HG03045 (cell line): ENCODE measurements around the gene LRRC15.

Source experiments
- ATAC-seq: cut with Tn5 transposase; IDR thresholded peaks from one replicate; pipeline ENCODE4 v1.9.1; 2021; ENCODE audit warnings: mild to moderate bottlenecking, moderate library complexity; ENCODE audit not compliant: unreplicated experiment

Gene LRRC15

DNA sequence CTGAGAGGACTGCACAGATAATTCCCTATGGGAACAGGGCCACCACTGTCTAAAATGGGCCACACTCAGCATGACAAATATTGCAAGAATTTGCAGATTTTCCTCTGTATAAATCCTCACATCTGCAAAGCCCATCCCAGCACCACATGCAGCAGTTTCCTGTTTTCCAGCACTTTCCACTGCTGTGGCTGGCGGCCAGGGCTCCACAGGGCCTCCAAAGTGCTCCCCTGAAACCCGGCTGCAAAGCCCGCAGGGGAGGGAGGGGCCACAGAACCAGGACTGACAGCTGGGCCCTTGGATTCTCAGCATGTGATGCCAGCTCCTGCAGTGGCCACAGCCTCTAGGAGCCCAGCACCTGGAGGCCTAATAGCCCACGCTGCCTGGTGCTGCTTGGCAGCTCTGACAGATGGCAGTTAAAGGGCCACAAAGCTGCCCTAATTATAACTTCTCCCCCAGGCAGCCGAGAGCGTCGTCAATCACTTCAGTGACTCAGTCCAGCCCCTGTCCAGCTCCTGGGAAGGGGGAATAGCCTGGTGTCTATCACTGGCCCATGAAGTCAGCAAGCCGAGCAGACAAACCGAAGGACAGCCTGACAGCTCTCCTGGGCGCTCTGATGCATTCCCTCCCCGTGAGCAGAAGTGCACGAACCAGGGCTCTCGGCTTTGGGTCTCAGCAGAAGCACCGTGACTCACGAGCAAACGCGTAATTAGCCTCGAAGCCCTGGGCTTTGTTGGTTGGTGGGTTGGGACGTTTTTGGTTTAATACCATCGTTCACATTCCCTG is 4.7 kb downstream of the LRRC15 start:
- ATAC-seq: no peak

DNA sequence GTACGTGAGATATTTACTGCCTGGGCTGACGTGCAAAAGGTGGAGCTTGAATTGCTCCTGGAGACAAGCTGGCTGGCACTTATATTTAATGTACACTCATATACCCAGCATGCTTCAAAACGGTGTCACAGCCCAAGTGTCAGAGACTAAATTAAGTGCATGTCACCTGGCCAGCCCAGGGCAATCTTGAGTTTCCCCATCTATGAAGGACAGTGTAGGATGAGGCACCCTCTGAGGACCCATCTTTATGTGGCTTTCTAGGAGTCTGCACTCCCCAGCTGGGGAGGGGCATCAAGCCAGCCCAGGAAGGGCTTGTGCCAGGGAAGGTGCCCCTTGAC is 5.3 kb downstream of the LRRC15 start:
- no peak for ATAC-seq

DNA sequence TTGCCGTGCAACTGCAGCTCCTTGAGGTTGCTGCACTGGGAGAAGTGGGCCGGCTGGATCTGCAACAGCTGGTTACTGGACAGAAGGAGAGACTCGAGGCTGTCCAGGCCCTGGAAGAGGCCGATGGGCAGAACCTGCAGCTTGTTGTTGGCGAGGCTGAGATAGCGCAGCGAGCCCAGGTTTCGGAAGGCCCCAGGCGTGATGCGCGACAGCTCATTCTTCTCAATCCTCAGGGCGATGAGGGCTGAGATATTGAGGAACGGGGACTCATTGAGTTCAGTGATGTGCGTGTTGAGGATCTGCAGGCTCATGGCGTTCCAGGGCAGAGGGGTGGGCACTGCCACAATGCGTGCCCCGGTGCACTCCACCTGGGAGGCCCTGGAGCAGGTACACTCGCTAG is 9.0 kb downstream of the LRRC15 start:
- no peak for ATAC-seq

DNA sequence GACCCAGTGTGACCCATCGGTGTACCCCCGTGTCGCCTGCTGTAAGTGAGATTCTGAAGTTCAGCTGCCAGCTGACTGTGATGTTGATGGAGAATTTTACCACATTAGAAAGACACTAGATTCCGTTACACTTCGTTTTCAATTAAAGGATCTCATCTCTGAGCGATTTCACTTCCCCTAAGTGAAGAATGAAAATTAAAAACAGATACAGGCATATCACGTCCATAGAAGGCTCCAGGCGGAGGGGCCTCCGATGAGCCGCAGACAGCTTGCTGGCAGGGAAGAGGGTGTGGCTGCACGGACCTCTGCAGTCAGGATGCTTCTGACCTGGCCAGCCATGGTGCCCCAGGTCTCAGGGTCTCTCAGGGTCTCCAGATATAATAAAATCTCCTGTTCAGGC is 11.9 kb downstream of the LRRC15 start:
- no peak for ATAC-seq

DNA sequence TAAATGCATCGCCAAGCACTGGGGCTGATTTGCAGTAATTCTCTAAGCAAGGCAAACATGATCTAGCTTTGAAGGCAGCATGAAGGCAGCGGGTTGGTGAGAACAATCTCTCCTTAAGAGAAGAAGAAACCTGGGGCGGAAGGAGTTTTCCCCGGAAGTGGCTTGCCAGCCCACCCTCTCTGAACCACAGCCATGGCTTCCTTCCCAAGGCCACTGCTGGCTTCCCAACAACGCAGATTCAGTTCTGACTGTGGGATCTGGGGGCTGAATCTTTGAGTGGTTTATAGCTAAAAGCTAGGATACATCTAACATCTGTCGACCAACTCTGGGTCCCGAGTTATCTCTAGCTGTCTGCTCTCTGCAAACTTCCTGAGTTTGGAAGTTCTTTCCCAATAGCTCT is 14.2 kb downstream of the LRRC15 start:
- no peak for ATAC-seq

DNA sequence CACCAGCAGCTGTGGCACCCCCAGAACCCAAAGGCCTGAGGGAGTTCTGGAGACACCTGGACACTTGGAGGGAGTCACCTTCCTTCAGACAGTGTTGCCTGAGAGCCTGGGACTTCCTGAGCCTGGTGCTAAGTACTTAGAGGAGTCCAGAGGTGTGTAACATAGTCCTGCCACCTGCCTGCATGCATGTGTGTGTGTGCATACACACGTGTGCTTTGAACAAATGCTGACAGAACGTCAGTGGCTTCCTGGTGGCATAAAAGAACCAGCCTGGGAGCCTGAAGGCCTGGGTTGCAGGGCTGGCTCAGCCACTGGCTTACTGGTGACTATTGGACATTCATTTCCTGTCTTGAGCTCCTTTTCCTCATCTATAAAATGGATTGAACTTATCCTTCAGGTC is 15.2 kb downstream of the LRRC15 start:
- no peak for ATAC-seq

DNA sequence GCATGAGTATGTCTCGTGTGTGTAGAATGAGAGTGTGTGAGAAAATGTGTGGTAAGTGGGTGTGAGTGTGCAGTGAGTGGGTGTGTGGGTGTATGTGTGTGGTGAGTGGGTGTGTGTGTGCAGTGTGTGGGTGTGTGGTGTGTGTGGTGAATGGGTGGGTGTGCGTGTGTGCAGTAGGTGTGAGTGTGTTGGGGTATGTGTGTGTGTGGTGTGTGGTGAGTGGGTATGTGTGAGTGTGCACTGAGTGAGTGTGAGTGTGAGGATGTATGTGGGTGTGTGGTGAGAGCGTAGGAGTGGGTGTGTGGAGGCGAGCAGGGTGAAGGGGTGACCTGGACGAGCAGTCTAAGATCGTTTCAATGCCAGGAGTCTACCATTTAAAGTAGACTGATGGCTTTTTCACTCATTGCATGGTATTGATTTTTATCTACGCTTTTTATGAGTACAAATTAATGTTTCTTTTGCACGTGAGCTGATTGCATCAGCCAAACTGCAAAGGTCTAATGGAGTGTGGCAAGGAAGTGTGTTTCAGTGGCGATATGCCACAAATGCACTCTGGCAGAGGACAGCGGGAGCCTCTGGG is 16.8 kb downstream of the LRRC15 start:
- no peak for ATAC-seq

DNA sequence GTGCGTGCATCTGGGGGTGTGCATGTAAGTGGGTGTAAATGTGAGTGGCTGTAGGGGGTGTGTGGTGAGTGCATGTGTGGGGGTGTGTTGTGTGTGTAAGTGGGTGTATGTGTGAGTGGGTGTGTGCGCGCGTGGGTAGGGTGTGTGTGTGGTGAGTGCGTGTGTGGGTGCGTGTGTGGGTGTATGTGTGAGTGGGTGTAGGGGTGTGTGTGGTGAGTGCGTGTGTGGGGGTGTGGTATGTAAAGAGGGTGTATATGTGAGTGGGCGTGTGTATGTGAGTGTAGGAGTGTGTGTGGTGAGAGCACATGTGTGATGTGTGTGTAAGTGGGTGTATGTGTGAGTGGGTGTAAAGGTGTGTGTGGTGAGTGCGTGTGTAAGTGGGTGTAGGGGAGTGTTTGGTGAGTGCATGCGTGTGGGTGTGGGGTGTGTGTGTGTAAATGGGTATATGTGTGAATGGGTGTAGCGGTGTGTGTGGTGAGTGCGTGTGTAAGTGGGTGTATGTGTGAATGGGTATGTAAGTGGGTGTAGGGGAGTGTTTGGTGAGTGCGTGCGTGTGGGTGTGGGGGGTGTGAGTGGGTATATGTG is 17.5 kb downstream of the LRRC15 start:
- no peak for ATAC-seq

DNA sequence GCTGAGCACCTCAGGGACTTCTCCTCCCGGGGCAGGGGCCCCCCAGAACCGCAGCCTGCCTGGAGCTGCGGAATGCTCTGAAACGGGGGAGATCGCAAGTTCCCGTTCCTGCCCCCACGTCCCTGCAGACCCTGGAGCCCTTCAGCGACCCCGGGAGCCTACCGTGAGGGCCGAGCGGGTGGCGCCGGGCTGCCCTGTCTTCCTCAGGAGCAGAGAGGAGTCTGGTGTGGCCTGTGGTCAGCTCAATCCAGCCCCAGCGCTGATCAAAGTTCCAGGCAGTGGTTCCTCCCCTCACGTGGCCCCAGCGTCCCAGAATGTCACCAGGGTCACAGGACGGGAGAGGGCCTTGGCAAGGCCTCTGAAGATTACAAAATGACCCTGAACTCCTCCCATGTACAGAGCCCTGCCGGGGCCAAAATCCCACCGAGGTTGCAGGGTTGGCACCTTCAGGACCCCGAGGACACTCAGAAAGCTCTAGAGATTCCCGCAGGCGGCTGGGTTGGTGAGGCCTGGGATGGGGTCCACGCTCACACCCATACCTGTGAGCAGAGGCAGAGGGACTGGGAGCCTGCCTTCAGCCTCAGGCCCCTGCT is 18.4 kb downstream of the LRRC15 start, which contains the start of gene CPN2:
TSS of gene CPN2 (minus strand) at position 249 of the 593 bp plus-strand sequence. CDS start 8,626 bp downstream, outside the sequence.
- ATAC-seq: no peak

DNA sequence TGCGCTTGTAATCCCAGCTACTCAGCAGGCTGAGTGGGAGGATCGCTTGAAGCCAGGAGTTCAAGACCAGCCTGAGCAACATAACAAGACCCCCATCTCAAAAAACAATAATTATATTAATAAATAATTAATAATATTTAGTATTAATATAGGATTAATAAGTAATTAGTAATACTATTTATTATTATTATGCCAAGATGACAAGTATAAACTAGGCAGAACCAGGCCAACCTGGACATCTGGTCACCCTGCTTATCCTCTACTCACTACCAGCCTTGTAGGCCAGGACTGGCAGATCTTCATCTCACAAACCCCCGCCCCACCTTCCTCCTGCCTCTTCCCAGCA is 18.8 kb downstream of the LRRC15 start:
- ATAC-seq: no peak

DNA sequence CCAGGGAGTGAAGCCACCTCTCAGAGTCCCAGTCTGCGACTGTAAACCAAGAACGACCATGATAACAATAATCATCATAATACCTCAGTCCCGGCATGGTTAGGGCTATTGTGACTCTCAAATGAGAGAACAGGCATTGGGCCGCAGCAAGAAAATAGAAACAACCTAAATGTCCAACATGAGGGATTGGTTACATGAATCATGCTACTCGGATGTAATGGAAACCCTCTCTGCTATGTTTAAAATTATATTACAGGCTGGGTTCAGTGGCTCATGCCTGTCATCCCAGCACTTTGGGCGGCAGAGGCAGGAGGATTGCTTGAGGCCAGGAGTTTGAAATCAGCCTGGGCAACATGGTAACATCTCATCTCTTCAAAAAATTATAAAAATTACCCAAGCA is 21.2 kb downstream of the LRRC15 start:
- no peak for ATAC-seq

DNA sequence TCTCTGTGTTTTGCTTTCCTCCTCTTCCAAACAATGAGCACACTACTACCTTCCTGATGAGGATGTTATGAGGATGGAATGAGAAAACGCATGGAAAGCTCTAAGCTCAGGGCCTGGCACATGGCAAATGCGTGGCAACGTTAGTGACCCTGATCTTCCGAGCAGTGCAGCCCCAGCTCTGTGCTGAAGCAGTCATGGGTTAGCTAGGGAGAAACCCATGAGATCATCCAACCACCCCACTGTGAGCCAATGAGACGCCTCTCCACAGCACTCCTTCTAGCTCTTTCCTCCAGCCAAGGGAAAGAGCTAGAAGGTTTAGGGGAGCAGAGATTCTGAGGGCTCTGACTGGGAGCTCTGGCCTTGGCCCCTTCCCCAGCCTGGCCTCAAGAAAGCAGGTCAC is 22.9 kb downstream of the LRRC15 start:
- ATAC-seq: no peak

DNA sequence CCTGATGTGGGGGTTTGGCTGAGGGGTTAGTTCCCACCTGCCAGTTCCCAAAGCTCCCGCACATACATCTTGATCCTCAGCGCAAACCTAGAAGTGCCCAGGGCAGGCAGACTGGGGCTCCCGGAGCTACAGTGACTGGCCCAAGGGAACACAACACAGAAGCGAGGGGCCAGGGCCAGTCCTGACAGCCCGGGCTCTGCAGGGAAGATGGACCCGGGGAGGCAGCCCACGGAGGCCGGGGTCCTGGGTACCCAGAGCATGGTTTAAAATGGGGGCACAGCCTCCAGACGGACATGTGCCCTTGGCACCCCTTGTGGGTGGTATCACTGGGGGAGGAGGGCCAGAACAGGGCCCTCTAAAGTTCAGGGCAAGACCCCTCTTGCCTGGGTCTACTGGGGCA is 23.5 kb downstream of the LRRC15 start:
- no peak for ATAC-seq

DNA sequence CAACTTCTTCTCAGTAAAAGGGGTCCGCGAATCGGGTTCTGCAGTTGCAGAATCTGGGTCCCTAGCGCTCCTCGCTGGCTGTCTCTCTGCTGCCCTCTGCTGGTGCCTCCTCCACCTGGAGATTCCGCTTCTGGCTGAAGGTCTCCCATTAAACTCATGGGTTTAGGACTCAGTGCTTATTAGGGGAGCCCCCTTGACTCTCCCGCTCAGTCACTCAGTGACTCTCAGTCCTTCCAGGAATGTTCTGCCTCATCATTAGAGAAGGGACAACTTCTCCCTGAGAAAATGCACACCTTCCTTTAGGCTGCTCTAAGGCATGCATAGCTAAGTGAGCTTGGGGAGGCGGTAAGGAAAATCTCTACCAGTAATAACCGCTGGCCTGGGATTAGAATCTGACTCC is 25.5 kb downstream of the LRRC15 start:
- ATAC-seq: no peak

DNA sequence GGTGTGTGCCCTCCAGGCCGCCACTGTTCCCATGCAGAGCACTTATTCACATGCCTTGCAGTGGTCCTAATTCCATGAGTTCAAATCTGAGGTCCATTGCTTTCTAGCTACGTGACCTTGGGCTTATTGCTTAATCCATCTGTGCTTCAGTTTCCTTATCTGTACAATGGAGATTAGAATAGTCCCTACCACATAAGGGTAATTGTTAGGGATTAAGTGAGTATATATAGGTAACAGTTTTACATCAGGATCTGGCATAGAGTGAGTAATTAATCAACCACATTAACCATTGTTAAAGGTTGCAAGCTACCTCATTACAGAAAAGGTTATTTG is 26.0 kb downstream of the LRRC15 start:
- no peak for ATAC-seq

DNA sequence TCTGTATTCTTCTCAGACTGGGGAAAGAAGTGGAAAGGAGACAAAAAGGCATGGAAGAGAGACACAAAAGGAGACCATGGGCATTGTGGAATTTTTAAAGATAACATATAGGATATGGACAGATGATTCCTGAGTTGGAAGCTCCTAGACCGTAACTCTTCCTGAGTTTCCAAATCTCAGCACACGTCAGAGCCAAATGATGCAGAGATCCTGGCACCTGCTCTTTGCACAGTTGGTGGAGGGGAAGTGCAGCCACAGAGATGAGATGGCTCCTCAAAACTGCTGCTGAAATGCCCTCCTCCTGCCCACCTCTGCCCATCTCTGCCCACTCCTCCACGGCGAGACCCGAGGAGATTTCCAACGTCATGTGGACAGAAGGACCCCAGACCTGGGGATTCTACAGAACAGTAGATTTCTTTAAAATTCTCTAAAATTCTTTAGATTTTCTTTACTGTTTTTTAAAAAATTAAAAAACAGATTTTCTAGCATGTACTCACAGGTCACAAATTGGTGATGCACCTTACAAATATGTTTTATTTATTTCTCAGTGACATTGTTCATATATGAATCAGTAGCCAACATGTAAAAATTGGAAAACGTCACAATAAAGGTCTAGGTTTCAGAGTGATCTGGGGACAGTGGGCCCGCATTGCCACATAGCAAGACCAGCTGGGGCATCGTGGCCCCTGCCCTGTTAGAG is 26.5 kb downstream of the LRRC15 start:
- ATAC-seq: no peak

DNA sequence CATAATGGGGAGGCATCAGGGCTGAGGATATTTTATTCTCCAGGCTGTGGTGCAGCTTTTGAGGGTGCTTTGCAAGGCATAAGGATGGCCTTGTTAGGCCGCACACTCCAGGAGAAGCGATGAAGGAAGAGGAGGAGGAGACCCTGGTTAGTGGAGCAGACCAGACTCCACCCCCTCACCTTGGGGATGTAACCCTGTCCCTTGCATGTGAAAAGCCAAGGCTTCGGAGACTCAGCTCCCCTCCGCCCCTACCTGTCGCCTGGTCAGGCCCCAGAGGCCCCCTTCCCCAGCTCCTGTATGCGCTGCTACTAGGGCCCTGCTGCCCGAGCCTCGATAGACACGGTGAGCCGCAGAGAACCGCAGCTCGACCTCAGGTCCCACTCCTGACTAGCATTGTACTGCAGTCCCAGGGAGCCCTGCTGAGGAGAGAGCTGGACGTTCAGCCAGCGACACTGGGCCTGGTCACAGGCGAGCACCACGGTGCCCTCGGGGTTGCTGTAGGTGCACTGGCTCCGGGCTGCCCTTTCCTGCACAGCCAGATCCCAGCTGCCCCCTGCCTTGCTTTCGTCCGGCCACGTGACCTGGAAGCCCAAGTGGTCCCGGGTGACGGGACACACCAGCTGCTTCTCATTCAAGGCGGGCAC is 28.7 kb downstream of the LRRC15 start:
- ATAC-seq: no peak

DNA sequence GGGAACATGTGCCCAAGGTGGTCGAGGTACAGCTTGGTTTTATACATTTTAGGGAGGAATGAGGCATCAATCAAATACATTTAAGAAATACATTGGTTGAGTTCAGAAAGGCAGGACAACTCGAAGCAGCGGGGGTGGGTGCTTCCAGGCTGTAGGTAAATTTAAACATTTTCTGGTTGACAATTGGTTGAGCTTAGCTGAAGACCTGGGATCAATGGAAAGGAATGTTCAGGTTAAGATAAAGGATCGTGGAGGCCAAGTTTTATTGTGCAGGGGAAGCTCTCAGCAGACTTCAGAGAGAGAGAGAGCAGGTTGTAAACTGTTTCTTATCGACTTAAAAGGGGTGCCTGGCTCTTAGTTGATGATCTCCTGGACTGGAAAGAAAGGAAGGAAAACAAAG is 29.7 kb downstream of the LRRC15 start:
- no peak for ATAC-seq

DNA sequence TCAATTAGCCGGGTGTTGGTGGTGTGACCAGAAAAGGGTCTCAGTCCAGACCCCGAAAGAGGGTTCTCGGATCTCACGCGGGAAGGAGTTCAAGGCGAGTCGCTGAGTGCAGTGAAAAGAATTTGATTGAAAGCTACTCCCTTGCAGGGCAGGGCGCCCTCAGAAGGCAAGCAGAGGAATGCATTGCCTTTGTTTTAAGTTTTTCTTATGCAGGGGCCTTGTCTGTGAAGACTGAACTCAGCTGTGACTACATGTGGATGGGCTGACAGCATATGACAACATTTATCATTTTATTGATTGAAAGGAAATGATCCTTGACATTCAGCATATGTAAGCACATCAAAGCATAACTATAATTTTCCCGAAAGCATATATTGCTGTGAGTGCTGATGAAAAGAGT is 30.2 kb downstream of the LRRC15 start:
- ATAC-seq: no peak

DNA sequence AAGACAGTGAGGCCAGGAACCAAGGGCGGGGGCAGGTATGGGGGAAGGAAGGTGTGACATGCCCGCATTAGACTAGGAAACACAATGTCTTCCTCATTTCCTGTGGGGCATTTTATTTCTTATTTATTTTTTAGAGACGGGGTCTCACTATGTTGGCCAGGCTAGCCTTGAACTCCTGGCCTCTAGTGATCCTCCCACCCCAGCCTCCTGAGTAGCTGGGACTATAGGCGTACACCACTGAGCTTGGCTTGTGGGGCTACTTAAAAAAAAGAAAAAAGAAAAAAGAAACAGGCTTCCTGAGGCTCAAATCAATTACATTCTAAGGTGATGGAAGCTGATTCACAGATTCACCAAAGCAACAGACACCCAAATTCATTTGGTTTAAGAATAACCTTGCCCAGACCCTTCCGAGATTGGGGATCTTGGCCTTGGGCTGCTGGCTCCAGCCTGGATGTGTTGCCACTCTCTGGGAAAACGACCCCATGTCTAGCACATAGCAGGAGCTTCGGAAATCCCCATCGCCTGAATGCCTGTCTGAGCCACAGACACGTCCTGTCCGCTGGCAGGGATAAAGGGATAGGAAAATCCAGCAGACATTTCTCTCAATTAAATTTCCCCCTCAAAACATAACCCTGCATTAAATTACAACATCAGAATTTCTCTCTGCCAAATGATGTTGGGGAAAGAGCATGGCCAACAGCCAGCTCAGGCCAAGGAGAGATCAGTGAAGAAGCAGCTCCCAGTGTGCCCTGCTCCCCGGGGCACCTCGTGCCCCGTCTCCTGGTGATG is 31.4 kb downstream of the LRRC15 start:
- ATAC-seq: no peak
